HG03039 (cell line): Measurements from ENCODE around the gene ZNF330.

Source experiments
- ATAC-seq: cut with Tn5 transposase; IDR thresholded peaks from one replicate; pipeline ENCODE4 v1.9.1; 2021; ENCODE audit warnings: mild to moderate bottlenecking, moderate library complexity; ENCODE audit not compliant: unreplicated experiment

Gene ZNF330

GRCh38 chr4:141229408-141230101, 8.9 kb downstream of the ZNF330 start:
- peak; percentile 60 for ATAC-seq

GRCh38 chr4:141233673-141234072, 13.0 kb downstream of the ZNF330 start:
- ATAC-seq = no peak

GRCh38 chr4:141238186-141238585, 17.5 kb downstream of the ZNF330 start:
- no peak for ATAC-seq

GRCh38 chr4:141240259-141240658, 19.6 kb downstream of the ZNF330 start:
- no peak for ATAC-seq

- no peak for ATAC-seq
Observed at GRCh38 chr4:141240671-141241070, 20.0 kb downstream of the ZNF330 start.

- no peak for ATAC-seq
Observed at GRCh38 chr4:141241986-141242385, 21.3 kb downstream of the ZNF330 start.

GRCh38 chr4:141244419-141244818, 23.7 kb downstream of the ZNF330 start:
- ATAC-seq = no peak

- no peak for ATAC-seq
Observed at GRCh38 chr4:141246243-141246642, 25.5 kb downstream of the ZNF330 start.

- no peak for ATAC-seq
Observed at GRCh38 chr4:141246683-141247429, 26.2 kb downstream of the ZNF330 start.

GRCh38 chr4:141247430-141247780, 26.7 kb downstream of the ZNF330 start:
- ATAC-seq = no peak

- ATAC-seq = no peak
Observed at GRCh38 chr4:141248029-141248428, 27.3 kb downstream of the ZNF330 start.

- no peak for ATAC-seq
Observed at GRCh38 chr4:141248486-141248885, 27.8 kb downstream of the ZNF330 start.

- no peak for ATAC-seq
Observed at GRCh38 chr4:141254326-141254725, 33.6 kb downstream of the ZNF330 start.

GRCh38 chr4:141255016-141255415, 34.3 kb downstream of the ZNF330 start:
- ATAC-seq = no peak

GRCh38 chr4:141258558-141258957, 37.9 kb downstream of the ZNF330 start:
- no peak for ATAC-seq

GRCh38 chr4:141275834-141276233, 55.1 kb downstream of the ZNF330 start:
- ATAC-seq = no peak

- no peak for ATAC-seq
Observed at GRCh38 chr4:141283152-141283551, 62.5 kb downstream of the ZNF330 start.

- no peak for ATAC-seq
Observed at GRCh38 chr4:141283563-141283962, 62.9 kb downstream of the ZNF330 start.
